ENCODE measurements around the gene MEIS1. TPM values are rescaled to one million over a fixed set of nuclear protein-coding genes. Genes with fewer than 3 reads are reported as not detected.

The MEIS1 gene
- total and polyA plus RNA-seq, 2 donors (not counting 1 experiment from before 2014, with no cell fraction given) = 48.3 to 139 TPM

- H3K9ac ChIP-seq (ENCODE audit: insufficient read depth, low read length) = no peak overlapping the region
- no peak for DNase-seq (ENCODE audit: low read depth in 2 of 2)
- H3K4me1 ChIP-seq (ENCODE audit: control insufficient read depth, extremely low read depth, insufficient read depth, low read length) = peaks cover 2% of the 10 kb centered on the region
- H3K36me3 ChIP-seq (ENCODE audit: control insufficient read depth, insufficient read depth, low read length) = no peaks in the 10 kb centered on the region
- no peak overlapping the region for H3K4me2 ChIP-seq (ENCODE audit: extremely low read depth, insufficient read depth, low read length)
- H4K20me1 ChIP-seq (ENCODE audit: control insufficient read depth, extremely low read depth, insufficient read depth, low read length) = no peaks in the 10 kb centered on the region
- H3K27me3 ChIP-seq (ENCODE audit: control insufficient read depth, insufficient read depth, low read length) = no peaks in the 10 kb centered on the region
- TF ChIP-seq, protein P1, sequence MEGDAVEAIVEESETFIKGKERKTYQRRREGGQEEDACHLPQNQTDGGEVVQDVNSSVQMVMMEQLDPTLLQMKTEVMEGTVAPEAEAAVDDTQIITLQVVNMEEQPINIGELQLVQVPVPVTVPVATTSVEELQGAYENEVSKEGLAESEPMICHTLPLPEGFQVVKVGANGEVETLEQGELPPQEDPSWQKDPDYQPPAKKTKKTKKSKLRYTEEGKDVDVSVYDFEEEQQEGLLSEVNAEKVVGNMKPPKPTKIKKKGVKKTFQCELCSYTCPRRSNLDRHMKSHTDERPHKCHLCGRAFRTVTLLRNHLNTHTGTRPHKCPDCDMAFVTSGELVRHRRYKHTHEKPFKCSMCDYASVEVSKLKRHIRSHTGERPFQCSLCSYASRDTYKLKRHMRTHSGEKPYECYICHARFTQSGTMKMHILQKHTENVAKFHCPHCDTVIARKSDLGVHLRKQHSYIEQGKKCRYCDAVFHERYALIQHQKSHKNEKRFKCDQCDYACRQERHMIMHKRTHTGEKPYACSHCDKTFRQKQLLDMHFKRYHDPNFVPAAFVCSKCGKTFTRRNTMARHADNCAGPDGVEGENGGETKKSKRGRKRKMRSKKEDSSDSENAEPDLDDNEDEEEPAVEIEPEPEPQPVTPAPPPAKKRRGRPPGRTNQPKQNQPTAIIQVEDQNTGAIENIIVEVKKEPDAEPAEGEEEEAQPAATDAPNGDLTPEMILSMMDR (conservative IDR thresholded peaks at IDR 0.05 in 1 of 2, IDR thresholded peaks at IDR 0.05 in 1 of 2; ENCODE audit: low read depth in 1 of 2, low read length in 2 of 2) = no peak
- no peak for TF ChIP-seq EZH2 (IDR thresholded peaks at IDR 0.05; ENCODE audit: low read length, missing control alignments)
- no peak overlapping the region for H2AFZ ChIP-seq (ENCODE audit: low read length)
- no peak overlapping the region for H3K27ac ChIP-seq (ENCODE audit: insufficient read depth, low read length)
- H3K9me3 ChIP-seq (ENCODE audit: control insufficient read depth, insufficient read depth, low read depth, low read length) = no peaks in the 10 kb centered on the region
- H3K79me2 ChIP-seq (ENCODE audit: control insufficient read depth, insufficient read depth, low read length) = peaks cover 31% of the 10 kb centered on the region
- no peak overlapping the region for H3K4me3 ChIP-seq (replicated peaks in 1 of 4; ENCODE audit: control extremely low read depth in 1 of 4, insufficient read depth in 1 of 4, low read depth in 3 of 4, low read length in 4 of 4)
Measured at GRCh38 chr2:66516499-66516898, 81.6 kb downstream of the MEIS1 start.

DNA sequence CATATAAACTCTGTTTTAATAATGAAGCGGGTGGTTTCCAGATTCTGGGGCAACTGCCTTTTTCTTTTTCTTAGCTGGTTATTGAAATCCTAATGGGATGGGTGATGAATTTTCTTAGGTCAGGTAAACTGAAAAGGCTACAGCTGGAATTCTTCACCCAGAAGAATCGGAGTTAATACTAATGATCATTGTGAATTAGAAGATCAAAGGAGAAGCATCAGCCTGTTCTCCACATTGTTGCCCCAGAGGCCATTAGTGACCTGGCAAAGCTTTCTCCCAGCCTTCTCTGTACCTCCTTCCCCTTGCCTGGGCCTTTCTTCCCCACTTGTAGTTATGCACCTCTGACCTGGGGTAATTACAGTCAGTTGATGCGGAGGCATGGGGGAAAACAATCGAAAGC, 82.8 kb downstream of the MEIS1 start:
- no peak for DNase-seq (ENCODE audit: low read depth in 2 of 2)
- no peak for TF ChIP-seq EZH2 (IDR thresholded peaks at IDR 0.05; ENCODE audit: low read length, missing control alignments)
- TF ChIP-seq, protein P1 (conservative IDR thresholded peaks at IDR 0.05 in 1 of 2, IDR thresholded peaks at IDR 0.05 in 1 of 2; ENCODE audit: low read depth in 1 of 2, low read length in 2 of 2) = no peak
- no peaks in the 10 kb centered on the region for H3K9me3 ChIP-seq (ENCODE audit: control insufficient read depth, insufficient read depth, low read depth, low read length)
- no peak overlapping the region for H3K9ac ChIP-seq (ENCODE audit: insufficient read depth, low read length)
- no peaks in the 10 kb centered on the region for H4K20me1 ChIP-seq (ENCODE audit: control insufficient read depth, extremely low read depth, insufficient read depth, low read length)
- H3K27ac ChIP-seq (ENCODE audit: insufficient read depth, low read length) = no peak overlapping the region
- peaks cover 2% of the 10 kb centered on the region for H3K4me1 ChIP-seq (ENCODE audit: control insufficient read depth, extremely low read depth, insufficient read depth, low read length)
- no peak overlapping the region for H2AFZ ChIP-seq (ENCODE audit: low read length)
- H3K79me2 ChIP-seq (ENCODE audit: control insufficient read depth, insufficient read depth, low read length) = peaks cover 32% of the 10 kb centered on the region
- no peaks in the 10 kb centered on the region for H3K27me3 ChIP-seq (ENCODE audit: control insufficient read depth, insufficient read depth, low read length)
- no peak overlapping the region for H3K4me3 ChIP-seq (replicated peaks in 1 of 4; ENCODE audit: control extremely low read depth in 1 of 4, insufficient read depth in 1 of 4, low read depth in 3 of 4, low read length in 4 of 4)
- no peak overlapping the region for H3K4me2 ChIP-seq (ENCODE audit: extremely low read depth, insufficient read depth, low read length)
- no peaks in the 10 kb centered on the region for H3K36me3 ChIP-seq (ENCODE audit: control insufficient read depth, insufficient read depth, low read length)

DNA sequence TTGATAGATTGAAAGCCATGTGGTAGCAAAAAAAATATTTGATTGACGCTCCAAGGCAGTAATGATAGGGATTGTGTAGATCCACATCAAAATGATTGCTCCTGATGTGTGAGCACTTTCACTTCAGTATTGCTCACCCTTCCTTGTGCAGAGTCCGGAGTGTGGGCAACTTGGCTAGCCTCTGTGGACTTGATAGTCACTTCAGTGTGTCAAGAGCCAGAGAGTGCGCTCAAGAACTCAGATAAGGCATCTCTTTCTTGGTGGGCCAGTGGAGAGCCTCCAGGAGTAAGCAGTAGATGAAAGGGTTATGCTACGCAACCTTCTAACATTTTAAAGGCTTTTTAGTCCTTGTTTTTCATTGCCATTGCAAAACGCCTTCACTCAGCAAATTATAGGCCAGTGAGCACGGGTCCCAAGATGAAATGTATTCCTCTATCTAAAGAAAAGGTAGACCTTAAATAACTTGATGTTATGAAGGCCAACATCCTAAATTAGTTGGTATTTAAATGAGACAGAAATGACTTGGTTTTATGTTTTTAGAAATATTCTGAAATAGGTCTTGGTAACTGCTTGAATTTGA, 84.4 kb downstream of the MEIS1 start:
- Histone ChIP-seq H3K27ac (ENCODE audit: insufficient read depth, low read length) (no peak overlapping the region), H3K4me2 (ENCODE audit: extremely low read depth, insufficient read depth, low read length) (no peak overlapping the region), H3K4me3 (replicated peaks in 1 of 4; ENCODE audit: control extremely low read depth in 1 of 4, insufficient read depth in 1 of 4, low read depth in 3 of 4, low read length in 4 of 4) (no peak overlapping the region), H3K79me2 (ENCODE audit: control insufficient read depth, insufficient read depth, low read length) (peaks cover 37% of the 10 kb centered on the region), H3K4me1 (ENCODE audit: control insufficient read depth, extremely low read depth, insufficient read depth, low read length) (peaks cover 2% of the 10 kb centered on the region), H3K36me3 (ENCODE audit: control insufficient read depth, insufficient read depth, low read length) (no peaks in the 10 kb centered on the region), H3K9ac (ENCODE audit: insufficient read depth, low read length) (no peak overlapping the region), H4K20me1 (ENCODE audit: control insufficient read depth, extremely low read depth, insufficient read depth, low read length) (no peaks in the 10 kb centered on the region), H3K9me3 (ENCODE audit: control insufficient read depth, insufficient read depth, low read depth, low read length) (no peaks in the 10 kb centered on the region), H2AFZ (ENCODE audit: low read length) (no peak overlapping the region), H3K27me3 (ENCODE audit: control insufficient read depth, insufficient read depth, low read length) (no peaks in the 10 kb centered on the region)
- no peak for DNase-seq (ENCODE audit: low read depth in 2 of 2)
- TF ChIP-seq, protein P1 (conservative IDR thresholded peaks at IDR 0.05 in 1 of 2, IDR thresholded peaks at IDR 0.05 in 1 of 2; ENCODE audit: low read depth in 1 of 2, low read length in 2 of 2) = no peak
- no peak for TF ChIP-seq EZH2 (IDR thresholded peaks at IDR 0.05; ENCODE audit: low read length, missing control alignments)
